HL-60 (cell line): ENCODE results near the gene BFSP2.

Experiments used
- DNase-seq, 2 experiments: peaks; one replicate each; pipeline ENCODE4 v3.0.0-alpha.2; 2010 to 2020; ENCODE audit warnings: low read depth in 1 of 2, low spot score in 1 of 2
- H3K27ac ChIP-seq: fragments of 250-450 bp; sonication (Bioruptor Pico); replicated peaks from 2 replicates; pipeline ENCODE4 v1.5.1; 2020; ENCODE audit warnings: mild to moderate bottlenecking, moderate library complexity
- H3K27me3 ChIP-seq: fragments of 250-450 bp; sonication (Bioruptor Pico); 2 replicates; pipeline ENCODE4 v1.5.1; 2021; ENCODE audit warnings: mild to moderate bottlenecking, moderate library complexity; ENCODE audit not compliant: insufficient read depth, poor library complexity, severe bottlenecking
- H3K4me3 ChIP-seq: replicated peaks from 2 replicates; pipeline ENCODE4 v1.5.1; 2011; ENCODE audit warnings: mild to moderate bottlenecking, control low read depth, low read length; ENCODE audit not compliant: insufficient read depth
- GABPA ChIP-seq: IDR thresholded peaks from 2 replicates; pipeline ENCODE4 v1.6.1; 2012; ENCODE audit warnings: low read depth
- POLR2AphosphoS5 ChIP-seq: IDR thresholded peaks from 2 replicates; pipeline ENCODE4 v1.6.1; 2012; ENCODE audit warnings: low read depth
- SPI1 ChIP-seq: IDR thresholded peaks from 2 replicates; pipeline ENCODE4 v1.6.1; 2012; ENCODE audit warnings: low read depth, mild to moderate bottlenecking, borderline replicate concordance
- TF ChIP-seq, protein P1 (sequence below): IDR thresholded peaks from one replicate; pipeline ENCODE4 v1.5.1; 2011; ENCODE audit warnings: low read length, control low read depth, inconsistent platforms; ENCODE audit not compliant: insufficient read depth
- TF ChIP-seq, protein P2 (sequence below): IDR thresholded peaks from 2 replicates; pipeline ENCODE4 v1.6.1; 2012; ENCODE audit warnings: low read depth; ENCODE audit not compliant: insufficient replicate concordance

BFSP2 gene

DNA sequence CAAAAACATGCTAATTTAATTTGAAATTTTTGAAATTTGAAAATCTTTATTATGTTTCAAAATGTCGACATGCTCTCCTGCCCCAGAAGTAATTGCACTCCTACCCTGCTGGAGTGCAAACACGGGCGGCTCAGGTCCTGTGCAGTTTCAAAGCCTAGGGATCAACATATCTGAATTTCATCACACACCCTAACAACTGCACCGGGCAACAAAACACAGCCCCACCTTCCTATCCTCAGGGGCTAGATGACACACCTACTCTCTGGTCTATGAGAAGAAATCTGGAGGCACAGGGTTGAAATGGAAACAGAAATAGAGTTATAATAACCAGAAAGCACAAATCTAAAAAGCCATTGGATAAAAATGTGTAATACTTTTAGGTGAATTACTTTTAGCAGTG lies 61.4 kb downstream of the BFSP2 start:
- H3K27me3 ChIP-seq, result no peaks in the 10 kb centered on the region
- H3K27ac ChIP-seq, result no peak overlapping the region
- H3K4me3 ChIP-seq, result no peak overlapping the region
- TF ChIP-seq GABPA (no peak), SPI1 (no peak), POLR2AphosphoS5 (no peak)
- TF ChIP-seq, protein P1, sequence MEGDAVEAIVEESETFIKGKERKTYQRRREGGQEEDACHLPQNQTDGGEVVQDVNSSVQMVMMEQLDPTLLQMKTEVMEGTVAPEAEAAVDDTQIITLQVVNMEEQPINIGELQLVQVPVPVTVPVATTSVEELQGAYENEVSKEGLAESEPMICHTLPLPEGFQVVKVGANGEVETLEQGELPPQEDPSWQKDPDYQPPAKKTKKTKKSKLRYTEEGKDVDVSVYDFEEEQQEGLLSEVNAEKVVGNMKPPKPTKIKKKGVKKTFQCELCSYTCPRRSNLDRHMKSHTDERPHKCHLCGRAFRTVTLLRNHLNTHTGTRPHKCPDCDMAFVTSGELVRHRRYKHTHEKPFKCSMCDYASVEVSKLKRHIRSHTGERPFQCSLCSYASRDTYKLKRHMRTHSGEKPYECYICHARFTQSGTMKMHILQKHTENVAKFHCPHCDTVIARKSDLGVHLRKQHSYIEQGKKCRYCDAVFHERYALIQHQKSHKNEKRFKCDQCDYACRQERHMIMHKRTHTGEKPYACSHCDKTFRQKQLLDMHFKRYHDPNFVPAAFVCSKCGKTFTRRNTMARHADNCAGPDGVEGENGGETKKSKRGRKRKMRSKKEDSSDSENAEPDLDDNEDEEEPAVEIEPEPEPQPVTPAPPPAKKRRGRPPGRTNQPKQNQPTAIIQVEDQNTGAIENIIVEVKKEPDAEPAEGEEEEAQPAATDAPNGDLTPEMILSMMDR, result no peak
- TF ChIP-seq, protein P2, sequence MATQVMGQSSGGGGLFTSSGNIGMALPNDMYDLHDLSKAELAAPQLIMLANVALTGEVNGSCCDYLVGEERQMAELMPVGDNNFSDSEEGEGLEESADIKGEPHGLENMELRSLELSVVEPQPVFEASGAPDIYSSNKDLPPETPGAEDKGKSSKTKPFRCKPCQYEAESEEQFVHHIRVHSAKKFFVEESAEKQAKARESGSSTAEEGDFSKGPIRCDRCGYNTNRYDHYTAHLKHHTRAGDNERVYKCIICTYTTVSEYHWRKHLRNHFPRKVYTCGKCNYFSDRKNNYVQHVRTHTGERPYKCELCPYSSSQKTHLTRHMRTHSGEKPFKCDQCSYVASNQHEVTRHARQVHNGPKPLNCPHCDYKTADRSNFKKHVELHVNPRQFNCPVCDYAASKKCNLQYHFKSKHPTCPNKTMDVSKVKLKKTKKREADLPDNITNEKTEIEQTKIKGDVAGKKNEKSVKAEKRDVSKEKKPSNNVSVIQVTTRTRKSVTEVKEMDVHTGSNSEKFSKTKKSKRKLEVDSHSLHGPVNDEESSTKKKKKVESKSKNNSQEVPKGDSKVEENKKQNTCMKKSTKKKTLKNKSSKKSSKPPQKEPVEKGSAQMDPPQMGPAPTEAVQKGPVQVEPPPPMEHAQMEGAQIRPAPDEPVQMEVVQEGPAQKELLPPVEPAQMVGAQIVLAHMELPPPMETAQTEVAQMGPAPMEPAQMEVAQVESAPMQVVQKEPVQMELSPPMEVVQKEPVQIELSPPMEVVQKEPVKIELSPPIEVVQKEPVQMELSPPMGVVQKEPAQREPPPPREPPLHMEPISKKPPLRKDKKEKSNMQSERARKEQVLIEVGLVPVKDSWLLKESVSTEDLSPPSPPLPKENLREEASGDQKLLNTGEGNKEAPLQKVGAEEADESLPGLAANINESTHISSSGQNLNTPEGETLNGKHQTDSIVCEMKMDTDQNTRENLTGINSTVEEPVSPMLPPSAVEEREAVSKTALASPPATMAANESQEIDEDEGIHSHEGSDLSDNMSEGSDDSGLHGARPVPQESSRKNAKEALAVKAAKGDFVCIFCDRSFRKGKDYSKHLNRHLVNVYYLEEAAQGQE, result no peak
- DNase-seq, result no peak

DNA sequence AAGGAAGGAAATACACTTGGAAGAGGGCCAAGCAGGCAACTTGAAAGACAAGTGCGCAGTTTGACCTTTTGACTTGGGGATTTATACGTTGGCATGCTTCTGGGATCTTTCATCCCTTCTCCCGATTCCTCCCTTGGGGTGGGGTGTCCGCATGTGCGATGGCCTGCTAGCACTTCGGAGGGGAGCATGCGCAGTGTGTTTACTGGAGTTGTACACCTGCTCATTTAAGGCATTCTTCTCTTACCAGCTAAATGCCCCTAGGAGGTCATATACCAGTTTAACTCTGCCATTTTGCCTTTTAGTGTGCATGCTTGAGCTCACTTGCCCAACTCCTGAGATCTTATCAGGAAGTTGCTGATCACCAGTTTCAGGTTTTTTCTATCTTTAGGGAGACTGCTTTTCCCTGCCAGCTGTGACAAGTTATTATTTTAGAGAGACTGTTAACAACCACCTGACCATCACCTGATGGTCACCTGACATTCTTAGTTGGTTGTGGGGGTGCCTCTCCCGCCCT lies 63.5 kb downstream of the BFSP2 start:
- no peak for DNase-seq
- Histone ChIP-seq H3K27me3 (no peaks in the 10 kb centered on the region), H3K27ac (no peak overlapping the region), H3K4me3 (no peak overlapping the region)
- TF ChIP-seq, protein P2, result no peak
- no peak for TF ChIP-seq POLR2AphosphoS5
- TF ChIP-seq GABPA, result no peak
- TF ChIP-seq, protein P1, result no peak
- TF ChIP-seq SPI1, result no peak

DNA sequence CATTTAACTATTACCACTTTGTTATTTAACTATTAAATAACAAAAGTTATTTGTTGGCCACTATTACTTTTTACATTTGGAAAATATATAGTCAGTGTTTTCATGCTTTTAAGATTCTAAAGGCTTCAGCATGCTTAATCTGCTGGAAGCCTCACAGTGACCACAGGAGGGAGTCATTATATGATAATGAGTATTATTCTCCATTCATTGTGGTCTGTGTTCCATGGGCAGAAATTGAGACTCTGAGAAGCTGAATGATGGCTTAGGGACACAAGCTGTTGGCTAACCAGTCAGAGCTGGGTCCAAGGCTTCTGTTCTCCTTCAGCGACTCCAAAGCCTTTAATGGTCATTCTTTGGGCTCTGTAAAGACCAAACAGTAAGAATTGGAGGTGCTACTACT lies 64.7 kb downstream of the BFSP2 start:
- TF ChIP-seq, protein P2, result no peak
- TF ChIP-seq POLR2AphosphoS5 (no peak), GABPA (no peak), SPI1 (no peak)
- TF ChIP-seq, protein P1, result no peak
- DNase-seq, result no peak
- Histone ChIP-seq H3K27ac (no peak overlapping the region), H3K27me3 (no peaks in the 10 kb centered on the region), H3K4me3 (no peak overlapping the region)
